HL-60/S4 treated with retinoic acid at 250 ng/mL for 4 days and 3 days (cell line): Measurements from ENCODE around the gene TTC13.

Experiments
- in situ Hi-C: fragments of 300-500 bp; cut with MboI; formaldehyde crosslinking; loops from 2 replicates; pipeline ENCODE4 v1.7.0; 2022; ENCODE audit warnings: low sequenced_read_pairs

TTC13 gene

DNA sequence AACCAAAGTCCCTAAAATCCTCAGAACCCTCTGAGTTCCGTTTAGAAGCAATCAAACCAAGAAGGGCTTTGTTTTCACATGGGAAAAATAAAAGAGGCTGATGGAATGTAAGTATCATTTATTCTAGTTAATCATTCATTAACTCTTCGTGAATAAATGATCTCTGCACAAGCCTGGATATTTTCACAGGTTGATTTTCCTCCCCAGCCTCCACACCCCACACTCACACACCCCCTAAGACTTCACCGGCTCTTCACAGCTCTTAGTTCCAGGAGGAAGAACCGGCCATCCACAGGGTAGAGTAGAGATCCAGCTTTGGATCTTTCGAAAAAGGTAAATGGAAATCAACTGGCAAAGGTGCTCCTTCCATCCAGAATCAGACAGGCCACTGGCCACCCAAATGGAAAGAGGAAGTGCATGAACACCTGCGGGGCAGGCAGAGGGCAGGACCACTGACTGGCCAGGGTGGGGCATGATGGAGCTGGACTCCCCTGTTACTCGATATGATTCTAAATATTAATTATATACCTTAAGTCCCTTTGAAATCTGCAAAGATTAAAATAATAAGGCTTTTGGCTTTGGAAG lies 120.3 kb downstream of the TTC13 start:
- in situ Hi-C loops = no loop called here

DNA sequence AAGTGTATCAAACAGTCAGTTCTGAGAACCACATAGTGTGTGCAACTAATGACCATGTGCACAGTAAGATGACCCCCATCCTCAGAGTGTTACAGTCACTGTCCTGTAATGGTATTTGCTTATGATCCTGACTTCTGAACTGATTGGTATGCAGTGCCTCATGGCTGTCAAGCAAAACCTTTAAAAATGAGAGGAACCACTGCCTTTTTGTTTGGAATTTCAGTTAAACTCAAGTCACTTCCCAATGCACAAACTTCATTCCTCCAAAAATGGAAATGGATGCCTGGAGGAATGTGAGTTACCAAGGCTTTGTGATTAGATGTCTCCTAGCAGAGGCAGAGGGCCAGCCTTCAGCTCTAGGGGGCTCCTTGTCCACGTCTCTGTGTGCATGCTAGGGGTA lies 120.8 kb downstream of the TTC13 start:
- in situ Hi-C loops = no loop called here

DNA sequence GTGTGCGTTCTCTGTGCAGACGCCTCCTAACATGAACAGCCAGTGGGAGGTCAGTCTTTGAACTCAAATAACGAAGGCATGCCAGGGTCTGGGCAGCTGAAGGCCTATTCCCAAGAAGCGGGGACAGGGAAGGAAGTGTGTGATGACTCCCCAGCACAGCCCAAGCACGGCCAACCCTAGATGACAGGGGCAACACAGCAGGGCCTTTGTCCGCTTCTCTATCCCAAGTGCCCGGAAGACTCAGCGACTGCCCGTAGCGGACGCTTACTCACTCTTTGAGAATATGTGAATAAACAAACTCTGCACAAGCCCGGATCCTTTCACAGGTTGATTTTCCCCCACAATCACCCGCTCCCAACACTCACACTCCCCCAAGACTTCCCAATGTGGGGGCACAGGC lies 121.6 kb downstream of the TTC13 start:
- in situ Hi-C loops = no loop called here
